GM23248 (cell line): ENCODE measurements around the gene KATNB1.

Source experiments
- EZH2 ChIP-seq: fragments of 200-600 bp; sonication (generic); IDR thresholded peaks from 2 replicates; pipeline ENCODE4 v1.6.1; 2018; ENCODE audit warnings: antibody characterized with exemption, mild to moderate bottlenecking; ENCODE audit not compliant: insufficient read depth, poor library complexity, severe bottlenecking
- EZH2phosphoT487 ChIP-seq: fragments of 200-600 bp; sonication (generic); IDR thresholded peaks from 2 replicates; pipeline ENCODE4 v1.6.1; 2018; ENCODE audit warnings: antibody characterized with exemption, moderate library complexity, mild to moderate bottlenecking, low read depth; ENCODE audit not compliant: insufficient read depth

- TF ChIP-seq EZH2phosphoT487 (no peak), EZH2 (no peak)
Measured at GRCh38 chr16:57773655-57774295, 38.2 kb downstream of the KATNB1 start.
